Retinal pigment epithelial cell (primary cell): ENCODE data around the gene SLC7A14.

Experiments
- DNase-seq: peaks from one replicate; pipeline ENCODE4 v3.0.0-alpha.2; 2010; ENCODE audit warnings: low read depth
- H3K4me3 ChIP-seq: 2 replicates; pipeline ENCODE4 v1.5.1; 2011; ENCODE audit warnings: mild to moderate bottlenecking, low read length, control low read depth, moderate library complexity
- TF ChIP-seq, protein P1 (sequence below): conservative IDR thresholded peaks from 2 replicates; pipeline ENCODE4 v1.5.1; 2011; ENCODE audit warnings: low read depth, low read length, control low read depth, inconsistent platforms

Gene SLC7A14

DNA sequence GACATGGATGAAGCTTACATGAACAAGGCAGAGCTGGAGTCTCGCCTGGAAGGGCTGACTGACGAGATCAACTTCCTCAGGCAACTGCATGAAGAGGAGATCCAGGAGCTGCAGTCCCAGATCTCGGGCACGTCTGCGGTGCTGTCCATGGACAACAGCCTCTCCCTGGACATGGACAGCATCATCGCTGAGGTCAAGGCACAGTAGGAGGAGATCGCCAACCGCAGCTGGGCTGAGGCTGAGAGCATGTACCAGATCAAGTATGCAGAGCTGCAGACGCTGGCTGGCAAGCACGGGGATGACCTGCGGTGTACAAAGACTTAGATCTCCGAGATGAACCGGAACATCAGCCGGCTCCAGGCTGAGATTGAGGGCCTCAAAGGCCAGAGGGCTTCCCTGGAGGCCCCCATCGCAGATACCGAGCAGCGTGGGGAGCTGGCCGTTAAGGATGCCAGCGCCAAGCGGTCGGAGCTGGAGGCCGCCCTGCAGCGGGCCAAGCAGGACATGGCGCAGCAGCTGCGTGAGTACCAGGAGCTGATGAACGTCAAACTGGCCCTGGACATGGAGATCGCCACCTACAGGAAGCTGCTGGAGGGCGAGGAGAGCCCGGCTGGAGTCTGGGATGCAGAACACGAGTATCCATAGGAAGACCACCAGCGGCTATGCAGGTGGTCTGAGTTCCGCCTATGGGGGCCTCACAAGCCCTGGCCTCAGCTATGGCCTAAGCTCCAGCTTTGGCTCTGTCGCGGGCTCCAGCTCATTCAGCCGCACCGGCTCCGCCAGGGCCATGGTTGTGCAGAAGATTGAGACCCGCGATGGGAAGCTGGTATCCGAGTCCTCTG lies 89.6 kb downstream of the SLC7A14 start:
- TF ChIP-seq, protein P1, sequence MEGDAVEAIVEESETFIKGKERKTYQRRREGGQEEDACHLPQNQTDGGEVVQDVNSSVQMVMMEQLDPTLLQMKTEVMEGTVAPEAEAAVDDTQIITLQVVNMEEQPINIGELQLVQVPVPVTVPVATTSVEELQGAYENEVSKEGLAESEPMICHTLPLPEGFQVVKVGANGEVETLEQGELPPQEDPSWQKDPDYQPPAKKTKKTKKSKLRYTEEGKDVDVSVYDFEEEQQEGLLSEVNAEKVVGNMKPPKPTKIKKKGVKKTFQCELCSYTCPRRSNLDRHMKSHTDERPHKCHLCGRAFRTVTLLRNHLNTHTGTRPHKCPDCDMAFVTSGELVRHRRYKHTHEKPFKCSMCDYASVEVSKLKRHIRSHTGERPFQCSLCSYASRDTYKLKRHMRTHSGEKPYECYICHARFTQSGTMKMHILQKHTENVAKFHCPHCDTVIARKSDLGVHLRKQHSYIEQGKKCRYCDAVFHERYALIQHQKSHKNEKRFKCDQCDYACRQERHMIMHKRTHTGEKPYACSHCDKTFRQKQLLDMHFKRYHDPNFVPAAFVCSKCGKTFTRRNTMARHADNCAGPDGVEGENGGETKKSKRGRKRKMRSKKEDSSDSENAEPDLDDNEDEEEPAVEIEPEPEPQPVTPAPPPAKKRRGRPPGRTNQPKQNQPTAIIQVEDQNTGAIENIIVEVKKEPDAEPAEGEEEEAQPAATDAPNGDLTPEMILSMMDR = peak; percentile 22
- H3K4me3 ChIP-seq = no peak overlapping the region
- no peak for DNase-seq

DNA sequence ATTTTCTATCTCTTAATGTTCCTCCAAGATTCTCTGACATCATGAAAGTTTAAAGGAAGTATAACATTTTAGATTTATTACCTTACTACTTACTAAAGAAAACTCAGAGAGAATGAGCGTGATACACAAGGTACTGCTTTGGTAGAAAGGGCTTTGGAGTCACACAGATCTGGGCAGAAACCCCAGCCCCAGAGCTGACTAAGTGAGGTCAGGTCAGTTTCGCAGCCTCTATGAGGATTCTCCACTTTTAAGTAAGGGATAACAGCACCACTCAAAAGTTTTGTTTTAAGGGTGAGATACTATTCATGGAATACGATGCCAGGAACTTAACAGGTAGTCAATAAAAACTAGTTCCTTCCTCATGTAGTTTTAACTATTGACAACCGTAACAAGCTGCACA lies 91.1 kb downstream of the SLC7A14 start:
- DNase-seq = no peak
- H3K4me3 ChIP-seq = no peak overlapping the region
- TF ChIP-seq, protein P1 = no peak

DNA sequence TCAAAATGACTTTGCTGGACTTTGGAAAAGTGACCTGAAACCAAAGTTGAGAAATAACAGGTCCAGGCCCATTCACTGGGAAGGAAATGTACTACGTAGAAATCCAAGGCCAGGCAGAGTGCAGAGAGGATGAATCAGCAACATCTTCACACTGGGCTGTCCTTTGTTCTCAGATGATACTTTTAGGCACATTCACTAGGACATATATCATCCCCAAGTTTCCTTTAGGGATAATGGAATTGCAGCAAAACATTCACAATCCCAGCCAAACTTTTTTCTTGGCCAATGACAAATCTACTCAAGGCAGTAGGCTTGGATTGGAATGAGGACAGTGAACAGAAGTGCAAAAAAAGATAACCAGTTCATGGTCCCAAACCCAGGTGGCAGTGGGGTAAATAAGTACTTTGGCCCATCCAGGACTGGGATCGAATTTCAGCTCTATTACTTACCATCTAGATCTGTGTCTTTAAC lies 92.1 kb downstream of the SLC7A14 start:
- TF ChIP-seq, protein P1 = no peak
- no peak overlapping the region for H3K4me3 ChIP-seq
- DNase-seq = no peak

DNA sequence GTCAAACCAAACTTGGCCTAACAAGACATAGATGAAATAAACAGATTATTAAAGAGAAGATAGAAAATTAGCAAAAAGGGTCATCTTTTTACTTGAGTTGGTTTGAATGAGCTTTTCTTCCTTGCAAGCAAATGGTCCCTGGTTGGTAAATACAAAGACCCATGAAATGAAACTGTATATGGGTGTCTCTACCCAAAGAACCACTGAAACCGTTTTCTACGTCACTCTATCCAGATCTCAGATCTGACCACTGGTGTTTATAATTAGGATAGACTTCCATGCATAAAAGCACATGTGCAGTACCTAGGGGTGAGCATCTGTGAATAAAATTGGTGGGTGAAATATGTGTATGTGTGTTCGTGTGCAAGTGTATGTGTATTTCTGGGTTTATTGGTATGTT lies 94.0 kb downstream of the SLC7A14 start:
- H3K4me3 ChIP-seq = no peak overlapping the region
- TF ChIP-seq, protein P1 = no peak
- DNase-seq = no peak

DNA sequence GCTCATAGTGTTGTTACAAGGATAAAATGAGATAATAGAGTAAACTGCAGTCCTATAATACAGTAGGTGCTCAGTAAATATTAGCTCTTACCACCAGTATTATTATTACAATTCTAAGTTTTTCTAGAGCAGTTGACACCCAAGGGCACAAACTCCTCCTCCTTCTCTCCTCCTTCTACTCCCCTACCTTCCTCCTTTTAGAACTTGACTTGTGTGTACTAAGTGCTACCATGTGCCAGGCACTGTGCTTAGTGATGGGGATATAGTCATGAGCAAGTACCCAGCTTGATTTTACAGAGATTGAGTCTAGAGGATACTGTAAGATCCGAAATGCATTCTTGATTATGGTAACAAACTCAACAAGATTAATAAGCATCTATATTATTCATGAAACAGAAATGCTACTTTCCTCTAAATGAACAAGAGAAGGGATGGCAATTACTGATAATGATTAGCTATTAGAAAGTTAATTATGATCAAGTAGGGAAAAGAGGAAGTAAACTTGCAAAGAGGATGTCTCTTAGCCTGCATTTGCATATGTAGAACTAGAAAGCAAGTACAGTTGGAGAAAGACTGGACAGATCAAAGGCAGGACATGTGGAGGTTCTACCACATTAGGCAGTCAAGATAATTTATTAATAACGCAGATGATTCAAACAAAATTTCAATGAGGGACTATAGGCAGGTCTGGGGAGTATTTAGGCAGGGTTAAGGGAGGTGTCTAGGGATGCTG lies 94.9 kb downstream of the SLC7A14 start:
- TF ChIP-seq, protein P1 = no peak
- no peak for DNase-seq
- H3K4me3 ChIP-seq = no peak overlapping the region

- TF ChIP-seq, protein P1 = no peak
- H3K4me3 ChIP-seq = no peak overlapping the region
- no peak for DNase-seq
These were observed 97.1 kb downstream of the SLC7A14 start for GRCh38 chr3:170488802-170489201.
